Sigmoid colon (tissue), 7 donors: Measurements from ENCODE around the gene KIAA0513. TPM values are rescaled to one million over a fixed set of nuclear protein-coding genes. Genes with fewer than 3 reads are reported as not detected.

Source experiments
- DNase-seq: peaks from one replicate; pipeline ENCODE4 v3.0.0-alpha.2; 2019
- H3K27ac ChIP-seq, 4 donors: fragments of 200-600 bp; sonication (generic); one replicate each; pipeline ENCODE4 v1.5.1; 2016 to 2019; ENCODE audit warnings: mild to moderate bottlenecking in 1 of 4
- H3K27me3 ChIP-seq, 3 donors: fragments of 200-600 bp; sonication (generic); one replicate each; pipeline ENCODE4 v1.5.1; 2019; ENCODE audit warnings: mild to moderate bottlenecking in 1 of 3
- H3K36me3 ChIP-seq, 4 donors: fragments of 200-600 bp; sonication (generic); one replicate each; pipeline ENCODE4 v1.5.1; 2016 to 2019
- H3K4me1 ChIP-seq, 4 donors: fragments of 200-600 bp; sonication (generic); one replicate each; pipeline ENCODE4 v1.5.1; 2017 to 2019
- H3K4me3 ChIP-seq, 4 donors: fragments of 200-600 bp; sonication (generic); one replicate each; pipeline ENCODE4 v1.5.1; 2017 to 2019; ENCODE audit warnings: mild to moderate bottlenecking in 2 of 4, moderate library complexity in 1 of 4
- H3K9me3 ChIP-seq, 4 donors: fragments of 200-600 bp in 3 of 4; sonication (generic) in 3 of 4; one replicate each; pipeline versions ENCODE4 v1.5.1 to v1.6.1; 2013 to 2019
- CTCF ChIP-seq, 4 experiments: fragments of 450-650 bp in 3 of 4; fragments of 200-600 bp in 1 of 4; IDR thresholded peaks; one replicate each; pipeline ENCODE4 v1.5.1; 2016 to 2019; ENCODE audit warnings: antibody characterized with exemption in 4 of 4, mild to moderate bottlenecking in 3 of 4, moderate library complexity in 2 of 4
- EP300 ChIP-seq, 4 donors: sonication (generic); formaldehyde crosslinking; IDR thresholded peaks; one replicate each; pipeline ENCODE4 v1.6.1; 2017; ENCODE audit warnings: antibody characterized with exemption in 4 of 4
- POLR2A ChIP-seq, 2 donors: fragments of 450-650 bp; IDR thresholded peaks; one replicate each; pipeline ENCODE4 v1.6.1; 2016; ENCODE audit warnings: antibody characterized with exemption in 2 of 2, mild to moderate bottlenecking in 2 of 2, moderate library complexity in 2 of 2
- POLR2AphosphoS5 ChIP-seq, 4 donors: sonication (generic); formaldehyde crosslinking; IDR thresholded peaks; one replicate each; pipeline ENCODE4 v1.6.1; 2017; ENCODE audit warnings: antibody characterized with exemption in 4 of 4
- WGBS, 2 donors: extraction: QIAGEN DNeasy Blood & Tissue Kit; methylation state at CpG; one replicate each; pipeline ENCODE4 v1.1.7; 2013; 5-methylcytosine and 5-hydroxymethylcytosine counted together
- intact Hi-C: fragments of 100-400 bp; cut with DNase I; formaldehyde crosslinking; loops from one replicate; pipeline ENCODE4 v1.15.1; 2023
- polyA plus RNA-seq, 3 donors: library from polyadenylated mRNA; stranded (reverse); fragments of 200-250 nt; gene quantifications; one replicate each; pipeline ENCODE4 v1.2.3, GENCODE V29; 2013
- total RNA-seq, 4 donors: library from RNA; depleted of rRNA; stranded (reverse); fragments of >200 nt; gene quantifications; one replicate each; pipeline ENCODE4 v1.1.0, GENCODE V29; 2016
- donor health status: healthy with polysubstance abuse.
- donor health status: Bipolar disorder and iron deficiency.
- donor health status: healthy.

KIAA0513 gene
- total and polyA plus RNA-seq, 7 donors = 8.4 to 40.2 (median 18.6) TPM

GRCh38 chr16:85104821-85105391, 77.3 kb downstream of the KIAA0513 start:
- Histone ChIP-seq H3K4me1 (no peaks in the 10 kb centered on the region), H3K27ac (no peak overlapping the region), H3K4me3 (no peak overlapping the region), H3K9me3 (no peaks in the 10 kb centered on the region), H3K36me3 (no peaks in the 10 kb centered on the region), H3K27me3 (no peaks in the 10 kb centered on the region)
- no peak for DNase-seq
- intact Hi-C loops = no loop called here
- TF ChIP-seq EP300 (IDR thresholded peaks at IDR 0.05) (no peak), CTCF (IDR thresholded peaks at IDR 0.05) (no peak), POLR2A (IDR thresholded peaks at IDR 0.05) (no peak), POLR2AphosphoS5 (IDR thresholded peaks at IDR 0.05) (no peak)
- 52% methylated on average over 11 of the region's 11 CpGs for WGBS, 2 donors

GRCh38 chr16:85105475-85105874, 77.9 kb downstream of the KIAA0513 start:
- no peak for DNase-seq
- Histone ChIP-seq H3K27ac (no peak overlapping the region), H3K36me3 (no peaks in the 10 kb centered on the region), H3K4me3 (no peak overlapping the region), H3K4me1 (no peaks in the 10 kb centered on the region), H3K27me3 (no peaks in the 10 kb centered on the region), H3K9me3 (no peaks in the 10 kb centered on the region)
- 59 to 74% methylated on average over 5 of the region's 5 CpGs for WGBS, 2 donors
- intact Hi-C loops = no loop called here
- TF ChIP-seq POLR2A (IDR thresholded peaks at IDR 0.05) (no peak), CTCF (IDR thresholded peaks at IDR 0.05) (no peak), EP300 (IDR thresholded peaks at IDR 0.05) (no peak), POLR2AphosphoS5 (IDR thresholded peaks at IDR 0.05) (no peak)

GRCh38 chr16:85107083-85107482, 79.5 kb downstream of the KIAA0513 start:
- Histone ChIP-seq H3K36me3 (no peaks in the 10 kb centered on the region), H3K4me3 (no peak overlapping the region), H3K9me3 (no peaks in the 10 kb centered on the region), H3K4me1 (no peaks in the 10 kb centered on the region), H3K27ac (no peak overlapping the region), H3K27me3 (no peaks in the 10 kb centered on the region)
- no peak for DNase-seq
- WGBS, 2 donors = 82 to 88% methylated on average over 9 of the region's 9 CpGs
- TF ChIP-seq CTCF (IDR thresholded peaks at IDR 0.05) = no peak
- TF ChIP-seq POLR2AphosphoS5 (IDR thresholded peaks at IDR 0.05) = no peak
- TF ChIP-seq EP300 (IDR thresholded peaks at IDR 0.05) = no peak
- no peak for TF ChIP-seq POLR2A (IDR thresholded peaks at IDR 0.05)
- intact Hi-C loops = no loop called here

- Histone ChIP-seq H3K27ac (no peak overlapping the region), H3K36me3 (no peaks in the 10 kb centered on the region), H3K4me3 (no peak overlapping the region), H3K9me3 (no peaks in the 10 kb centered on the region), H3K27me3 (no peaks in the 10 kb centered on the region), H3K4me1 (no peaks in the 10 kb centered on the region)
- no peak for DNase-seq
- TF ChIP-seq POLR2A (IDR thresholded peaks at IDR 0.05) (no peak), POLR2AphosphoS5 (IDR thresholded peaks at IDR 0.05) (no peak), CTCF (IDR thresholded peaks at IDR 0.05) (no peak), EP300 (IDR thresholded peaks at IDR 0.05) (no peak)
- 75 to 84% methylated on average over 11 of the region's 11 CpGs for WGBS, 2 donors
- intact Hi-C loops = no loop called here
Observed at GRCh38 chr16:85107532-85107931, 79.9 kb downstream of the KIAA0513 start.

GRCh38 chr16:85110105-85110504, 82.5 kb downstream of the KIAA0513 start:
- no peak overlapping the region for H3K27ac ChIP-seq
- no peak for DNase-seq
- 96% methylated on average over 19 of the region's 19 CpGs for WGBS, 2 donors
- H3K9me3 ChIP-seq = no peaks in the 10 kb centered on the region
- H3K27me3 ChIP-seq = no peaks in the 10 kb centered on the region
- intact Hi-C loops = loop anchor here (10.0 kb wide), 1 partner anchor 605 kb away; no protein-coding TSS in a partner anchor
- TF ChIP-seq POLR2AphosphoS5 (IDR thresholded peaks at IDR 0.05) = no peak
- no peak for TF ChIP-seq CTCF (IDR thresholded peaks at IDR 0.05)
- no peak for TF ChIP-seq EP300 (IDR thresholded peaks at IDR 0.05)
- TF ChIP-seq POLR2A (IDR thresholded peaks at IDR 0.05) = no peak
- H3K4me3 ChIP-seq = no peak overlapping the region
- peaks cover 0 to 5% (median 2%) of the 10 kb centered on the region in 4 donors for H3K4me1 ChIP-seq
- H3K36me3 ChIP-seq = no peaks in the 10 kb centered on the region
